ENCODE measurements around the gene SATB2.

SATB2 gene

GRCh38 chr2:199455545-199456382 is 2.0 kb downstream of the SATB2 start (continued):
- TF ChIP-seq ZNF621 (tag by site-specific recombination; IDR thresholded peaks at IDR 0.05) (no peak), ZNF747 (tag by site-specific recombination; IDR thresholded peaks at IDR 0.05) (no peak), ZIC2 (tag by site-specific recombination; IDR thresholded peaks at IDR 0.05) (peak; percentile 99), ZNF501 (tag by site-specific recombination; IDR thresholded peaks at IDR 0.05) (peak; percentile 74; the same call in 1 of the 2 replicates), ZBTB11 (tag by site-specific recombination; conservative IDR thresholded peaks at IDR 0.05; ENCODE audit: low read depth) (no peak), GLI2 (tag by site-specific recombination; IDR thresholded peaks at IDR 0.05; ENCODE audit: borderline replicate concordance, low read depth) (peak; percentile 67; the same call in 1 of the 2 replicates), SP7 (tag by site-specific recombination; IDR thresholded peaks at IDR 0.05) (peak; percentile 92), MZF1 (tag by site-specific recombination; IDR thresholded peaks at IDR 0.05; ENCODE audit: borderline replicate concordance) (no peak), SP3 (tag by site-specific recombination; IDR thresholded peaks at IDR 0.05) (no peak), SETDB1 (IDR thresholded peaks at IDR 0.05; ENCODE audit: insufficient read length, low read length) (no peak), ZSCAN30 (tag by site-specific recombination; IDR thresholded peaks at IDR 0.05) (peak; percentile 52; the same call in 1 of the 2 replicates), ZNF133 (tag by site-specific recombination; IDR thresholded peaks at IDR 0.05) (no peak), OSR2 (tag by site-specific recombination; IDR thresholded peaks at IDR 0.05) (peak; percentile 99), ZNF645 (tag by site-specific recombination; IDR thresholded peaks at IDR 0.05) (no peak), ATF2 (tag by site-specific recombination; IDR thresholded peaks at IDR 0.05; ENCODE audit: low read depth) (0 out of 2 replicates have a peak, but pooled peaks have one; percentile 3), ZNF785 (tag by site-specific recombination; IDR thresholded peaks at IDR 0.05) (no peak), KLF1 (tag by site-specific recombination; IDR thresholded peaks at IDR 0.05) (no peak), ZNF266 (tag by site-specific recombination; IDR thresholded peaks at IDR 0.05; ENCODE audit: low read depth) (no peak), ZNF600 (tag by site-specific recombination; IDR thresholded peaks at IDR 0.05) (peak; percentile 85), ZNF223 (tag by site-specific recombination; IDR thresholded peaks at IDR 0.05) (no peak), ZNF221 (tag by site-specific recombination; IDR thresholded peaks at IDR 0.05; ENCODE audit: borderline replicate concordance) (no peak), ZNF138 (tag by site-specific recombination; IDR thresholded peaks at IDR 0.05; ENCODE audit: borderline replicate concordance) (no peak), ZNF423 (tag by site-specific recombination; IDR thresholded peaks at IDR 0.05) (peak; percentile 99), ZNF76 (tag by site-specific recombination; IDR thresholded peaks at IDR 0.05; ENCODE audit: borderline replicate concordance, low read depth) (no peak; the same call in 1 of the 2 replicates), ZNF510 (tag by site-specific recombination; IDR thresholded peaks at IDR 0.05; ENCODE audit: insufficient replicate concordance) (no peak)
- TF ChIP-seq, protein P1, sequence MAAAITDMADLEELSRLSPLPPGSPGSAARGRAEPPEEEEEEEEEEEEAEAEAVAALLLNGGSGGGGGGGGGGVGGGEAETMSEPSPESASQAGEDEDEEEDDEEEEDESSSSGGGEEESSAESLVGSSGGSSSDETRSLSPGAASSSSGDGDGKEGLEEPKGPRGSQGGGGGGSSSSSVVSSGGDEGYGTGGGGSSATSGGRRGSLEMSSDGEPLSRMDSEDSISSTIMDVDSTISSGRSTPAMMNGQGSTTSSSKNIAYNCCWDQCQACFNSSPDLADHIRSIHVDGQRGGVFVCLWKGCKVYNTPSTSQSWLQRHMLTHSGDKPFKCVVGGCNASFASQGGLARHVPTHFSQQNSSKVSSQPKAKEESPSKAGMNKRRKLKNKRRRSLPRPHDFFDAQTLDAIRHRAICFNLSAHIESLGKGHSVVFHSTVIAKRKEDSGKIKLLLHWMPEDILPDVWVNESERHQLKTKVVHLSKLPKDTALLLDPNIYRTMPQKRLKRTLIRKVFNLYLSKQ (tag by site-specific recombination; IDR thresholded peaks at IDR 0.05; ENCODE audit: borderline replicate concordance): no peak
- TF ChIP-seq, protein P2, sequence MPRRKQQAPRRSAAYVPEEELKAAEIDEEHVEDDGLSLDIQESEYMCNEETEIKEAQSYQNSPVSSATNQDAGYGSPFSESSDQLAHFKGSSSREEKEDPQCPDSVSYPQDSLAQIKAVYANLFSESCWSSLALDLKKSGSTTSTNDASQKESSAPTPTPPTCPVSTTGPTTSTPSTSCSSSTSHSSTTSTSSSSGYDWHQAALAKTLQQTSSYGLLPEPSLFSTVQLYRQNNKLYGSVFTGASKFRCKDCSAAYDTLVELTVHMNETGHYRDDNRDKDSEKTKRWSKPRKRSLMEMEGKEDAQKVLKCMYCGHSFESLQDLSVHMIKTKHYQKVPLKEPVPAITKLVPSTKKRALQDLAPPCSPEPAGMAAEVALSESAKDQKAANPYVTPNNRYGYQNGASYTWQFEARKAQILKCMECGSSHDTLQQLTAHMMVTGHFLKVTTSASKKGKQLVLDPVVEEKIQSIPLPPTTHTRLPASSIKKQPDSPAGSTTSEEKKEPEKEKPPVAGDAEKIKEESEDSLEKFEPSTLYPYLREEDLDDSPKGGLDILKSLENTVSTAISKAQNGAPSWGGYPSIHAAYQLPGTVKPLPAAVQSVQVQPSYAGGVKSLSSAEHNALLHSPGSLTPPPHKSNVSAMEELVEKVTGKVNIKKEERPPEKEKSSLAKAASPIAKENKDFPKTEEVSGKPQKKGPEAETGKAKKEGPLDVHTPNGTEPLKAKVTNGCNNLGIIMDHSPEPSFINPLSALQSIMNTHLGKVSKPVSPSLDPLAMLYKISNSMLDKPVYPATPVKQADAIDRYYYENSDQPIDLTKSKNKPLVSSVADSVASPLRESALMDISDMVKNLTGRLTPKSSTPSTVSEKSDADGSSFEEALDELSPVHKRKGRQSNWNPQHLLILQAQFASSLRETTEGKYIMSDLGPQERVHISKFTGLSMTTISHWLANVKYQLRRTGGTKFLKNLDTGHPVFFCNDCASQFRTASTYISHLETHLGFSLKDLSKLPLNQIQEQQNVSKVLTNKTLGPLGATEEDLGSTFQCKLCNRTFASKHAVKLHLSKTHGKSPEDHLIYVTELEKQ (tag by site-specific recombination; IDR thresholded peaks at IDR 0.05; ENCODE audit: borderline replicate concordance): peak; percentile 72; the same call in 1 of the 2 replicates

All from HEK293 (cell line).